Superior temporal gyrus (tissue), 1 donor: ENCODE results near the gene RNF145.
"Not testable (repeated sequence)": the region's sequence is repeated elsewhere in the genome, so short reads cannot be mapped to it uniquely, and the experiment has no call there.

Source experiments
- DNase-seq: peaks from one replicate; pipeline ENCODE4 v3.0.0-alpha.2; 2016; ENCODE audit errors: extremely low spot score

Gene RNF145, protein sequence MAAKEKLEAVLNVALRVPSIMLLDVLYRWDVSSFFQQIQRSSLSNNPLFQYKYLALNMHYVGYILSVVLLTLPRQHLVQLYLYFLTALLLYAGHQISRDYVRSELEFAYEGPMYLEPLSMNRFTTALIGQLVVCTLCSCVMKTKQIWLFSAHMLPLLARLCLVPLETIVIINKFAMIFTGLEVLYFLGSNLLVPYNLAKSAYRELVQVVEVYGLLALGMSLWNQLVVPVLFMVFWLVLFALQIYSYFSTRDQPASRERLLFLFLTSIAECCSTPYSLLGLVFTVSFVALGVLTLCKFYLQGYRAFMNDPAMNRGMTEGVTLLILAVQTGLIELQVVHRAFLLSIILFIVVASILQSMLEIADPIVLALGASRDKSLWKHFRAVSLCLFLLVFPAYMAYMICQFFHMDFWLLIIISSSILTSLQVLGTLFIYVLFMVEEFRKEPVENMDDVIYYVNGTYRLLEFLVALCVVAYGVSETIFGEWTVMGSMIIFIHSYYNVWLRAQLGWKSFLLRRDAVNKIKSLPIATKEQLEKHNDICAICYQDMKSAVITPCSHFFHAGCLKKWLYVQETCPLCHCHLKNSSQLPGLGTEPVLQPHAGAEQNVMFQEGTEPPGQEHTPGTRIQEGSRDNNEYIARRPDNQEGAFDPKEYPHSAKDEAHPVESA

DNA sequence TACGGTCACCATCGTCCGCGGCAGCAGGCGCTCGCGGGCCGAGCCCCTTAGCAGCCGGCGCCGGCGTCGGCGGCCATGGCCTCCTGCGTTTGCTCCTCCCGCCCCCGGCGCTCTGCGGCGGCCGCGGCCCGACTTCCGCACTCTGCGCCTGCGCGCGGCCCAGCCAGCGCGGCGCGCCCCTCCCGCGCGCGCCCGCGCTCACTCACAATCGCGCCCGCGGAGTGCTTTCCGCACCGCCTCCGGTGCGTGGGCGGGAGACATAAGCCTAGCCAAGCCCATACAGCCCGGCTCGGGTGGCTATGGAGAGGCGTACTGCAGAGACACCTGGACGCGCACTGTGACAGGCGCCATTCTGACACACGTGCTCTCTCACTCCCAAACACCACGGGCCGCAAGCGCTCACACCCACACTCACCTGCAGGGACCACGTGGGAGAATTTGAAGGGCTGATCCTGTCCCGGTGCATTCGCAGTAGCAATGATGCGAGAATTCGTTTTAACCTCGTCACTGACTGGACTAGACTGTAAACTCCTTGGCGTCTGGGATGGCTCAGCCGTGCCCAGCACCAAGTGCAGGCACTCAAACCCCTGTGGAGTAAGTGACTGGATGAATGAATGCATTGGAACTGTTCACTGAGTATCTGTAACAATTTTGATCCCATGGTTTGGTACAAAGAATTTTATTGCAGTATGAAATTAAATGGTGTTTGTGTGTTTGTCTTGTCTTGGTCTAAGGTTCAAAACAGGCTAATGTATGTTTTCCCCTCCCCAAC, at the start of gene RNF145:
TSS of gene RNF145 (minus strand) at position 116 of the 772 bp plus-strand sequence. CDS start 5,936 bp downstream, outside the sequence.
- peak; percentile 85 for DNase-seq

DNA sequence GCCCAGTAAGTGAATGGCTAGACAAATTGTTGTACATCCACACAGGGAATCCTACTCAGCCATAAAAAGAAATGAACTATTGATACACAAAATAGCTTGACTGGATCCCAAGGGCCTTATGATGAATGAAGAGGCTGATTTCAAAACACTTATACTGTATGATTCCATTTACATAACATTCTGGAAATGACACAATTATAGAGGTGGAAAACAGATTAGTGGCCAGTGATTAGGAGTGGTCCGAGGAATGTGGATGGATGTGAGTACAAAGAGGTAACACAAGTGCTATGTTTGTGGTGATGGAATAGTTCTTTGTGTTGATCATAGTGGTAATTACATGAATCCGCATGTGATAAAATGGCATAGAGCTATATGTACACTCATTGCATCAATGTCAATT, 49.0 kb upstream of the RNF145 start:
- DNase-seq = no peak

DNA sequence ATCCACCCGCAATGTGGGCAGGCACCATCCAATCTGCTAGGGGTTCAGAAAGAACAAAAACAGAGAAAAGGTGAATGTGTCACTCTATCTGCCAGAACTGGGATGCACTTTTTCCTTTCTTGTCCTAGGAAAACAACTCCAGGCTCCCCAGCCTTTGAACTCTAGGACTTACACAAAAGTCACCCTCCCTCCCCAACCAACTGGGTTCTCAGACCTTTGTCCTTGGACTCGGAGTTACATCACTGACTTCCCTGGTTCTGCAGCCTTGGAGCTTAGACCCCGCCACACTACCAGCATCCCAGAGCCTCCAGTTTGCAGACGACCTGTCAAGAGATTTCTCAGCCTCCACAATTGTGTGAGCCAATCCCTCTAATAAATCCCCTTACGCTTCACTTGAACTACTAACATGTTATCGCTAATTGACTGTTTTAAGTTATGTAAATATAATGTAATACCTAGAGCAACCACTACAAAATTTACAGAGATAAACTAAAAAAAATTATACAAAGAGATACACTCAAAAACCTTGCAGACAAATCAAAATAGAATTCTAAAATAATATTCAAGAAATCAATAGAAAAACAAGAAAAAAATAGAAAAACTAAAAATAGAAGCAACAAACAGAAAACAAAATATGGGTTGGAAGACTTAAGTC, 48.4 kb upstream of the RNF145 start:
- no peak for DNase-seq

DNA sequence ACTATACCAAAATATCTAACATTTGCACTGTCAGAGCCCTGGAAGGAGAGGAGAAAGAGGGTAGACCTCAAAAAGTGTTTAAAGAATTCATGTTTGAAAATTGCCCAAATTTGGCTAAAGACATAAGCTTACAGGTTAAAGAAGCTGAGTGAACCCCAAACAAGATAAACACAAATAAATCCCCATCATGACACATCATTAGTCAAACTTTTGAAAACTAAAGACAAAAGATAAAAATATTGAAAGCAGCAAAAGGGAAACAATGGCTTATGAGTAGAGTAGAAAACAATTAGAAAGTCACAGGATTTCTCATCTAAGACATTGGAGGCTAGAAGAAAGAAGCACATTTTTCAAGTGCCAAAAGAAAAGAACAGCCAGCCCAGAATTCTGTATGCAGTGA, 47.7 kb upstream of the RNF145 start:
- DNase-seq = no peak

DNA sequence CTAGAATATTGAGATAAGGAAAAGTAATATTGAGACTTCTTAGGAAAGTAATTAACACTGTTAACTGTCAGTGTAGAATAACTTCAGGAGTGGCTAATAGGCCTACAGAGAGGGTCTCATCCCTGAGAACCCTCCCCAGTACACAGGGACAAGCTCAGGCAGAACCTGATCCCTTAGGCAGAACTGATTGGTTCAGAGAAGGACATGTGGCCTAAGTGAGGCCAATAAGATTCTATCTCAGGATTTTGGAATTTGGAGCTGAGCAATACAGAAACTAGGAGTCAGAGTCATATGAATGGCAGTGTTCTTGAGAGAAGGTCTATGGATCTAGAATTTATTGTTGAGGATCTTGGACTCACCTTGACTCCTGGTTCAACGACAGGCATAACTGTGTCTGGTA, 42.8 kb upstream of the RNF145 start:
- no peak for DNase-seq

DNA sequence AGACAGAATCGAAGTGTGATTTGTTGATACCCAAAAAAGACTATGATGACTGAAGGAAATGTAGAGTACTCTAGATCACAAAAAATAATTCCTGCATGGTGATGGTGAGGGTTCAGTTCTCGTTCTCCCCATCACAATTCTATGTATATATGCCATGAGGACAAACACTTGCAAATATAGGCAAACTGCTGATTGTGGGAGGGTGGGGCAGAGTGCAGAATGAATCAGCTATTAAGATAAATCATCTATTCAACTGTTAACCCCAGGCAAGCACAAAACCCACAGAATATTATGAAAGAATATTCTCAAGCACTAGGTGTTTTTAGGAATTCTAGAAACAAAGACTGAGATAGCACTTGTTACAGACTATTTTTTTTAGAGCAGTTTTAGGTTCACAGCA, 39.8 kb upstream of the RNF145 start:
- no peak for DNase-seq

DNA sequence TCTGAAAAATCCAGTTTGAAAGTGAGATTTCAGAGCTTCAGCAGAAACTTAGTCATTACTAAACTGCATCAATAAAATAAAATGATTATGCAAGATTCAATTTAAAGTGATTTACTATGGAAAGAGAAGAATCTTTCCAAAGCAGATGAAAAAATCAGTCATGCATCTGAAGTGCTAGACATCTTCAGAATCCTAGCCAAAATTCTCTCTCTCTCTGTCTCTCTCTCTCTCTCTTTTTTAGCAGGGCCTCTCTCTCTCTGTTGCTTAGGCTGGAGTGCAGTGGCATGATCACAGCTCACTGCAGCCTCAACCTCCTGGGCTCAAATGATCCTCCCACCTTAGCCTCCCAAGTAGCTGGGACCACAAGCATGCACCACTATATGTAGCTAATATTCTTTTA, 35.5 kb upstream of the RNF145 start:
- DNase-seq = no peak

DNA sequence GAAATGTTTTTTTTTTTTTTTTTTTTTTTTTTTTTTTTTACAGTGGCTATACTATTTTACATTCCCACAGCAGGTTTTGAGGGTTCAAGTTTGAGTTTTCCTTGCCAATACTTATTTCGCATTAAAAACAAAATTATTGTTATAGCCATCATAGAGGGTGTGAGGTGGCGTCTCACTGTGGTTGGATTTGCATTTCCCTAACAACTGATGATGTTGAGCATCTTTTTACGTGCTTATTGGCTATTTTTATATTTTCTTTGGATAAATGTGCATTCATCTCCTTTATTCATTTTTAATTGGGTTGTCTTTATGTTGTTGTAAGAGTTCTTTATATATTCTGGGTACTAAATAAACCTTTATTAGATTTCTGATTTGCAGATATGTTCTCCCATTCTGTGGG, 34.8 kb upstream of the RNF145 start:
- no peak for DNase-seq

DNA sequence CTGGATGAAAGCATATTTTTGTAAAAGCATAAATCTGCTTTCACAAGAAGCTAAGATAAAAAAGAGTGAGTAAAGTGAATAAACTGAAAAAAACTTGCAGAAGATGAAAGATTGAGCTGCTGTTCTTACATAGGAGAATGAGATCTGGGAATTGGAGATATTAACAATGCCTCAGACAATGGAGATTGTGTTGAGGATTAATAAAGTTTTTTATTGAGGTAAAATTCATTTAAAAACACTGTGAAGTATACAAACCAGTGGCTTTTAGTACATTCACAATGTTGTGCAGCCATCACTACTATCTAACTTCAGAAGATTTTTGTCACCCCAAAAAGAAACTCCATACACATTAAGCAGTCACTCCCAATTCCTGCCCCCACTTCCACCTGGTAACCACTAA, 34.0 kb upstream of the RNF145 start:
- DNase-seq = no peak

DNA sequence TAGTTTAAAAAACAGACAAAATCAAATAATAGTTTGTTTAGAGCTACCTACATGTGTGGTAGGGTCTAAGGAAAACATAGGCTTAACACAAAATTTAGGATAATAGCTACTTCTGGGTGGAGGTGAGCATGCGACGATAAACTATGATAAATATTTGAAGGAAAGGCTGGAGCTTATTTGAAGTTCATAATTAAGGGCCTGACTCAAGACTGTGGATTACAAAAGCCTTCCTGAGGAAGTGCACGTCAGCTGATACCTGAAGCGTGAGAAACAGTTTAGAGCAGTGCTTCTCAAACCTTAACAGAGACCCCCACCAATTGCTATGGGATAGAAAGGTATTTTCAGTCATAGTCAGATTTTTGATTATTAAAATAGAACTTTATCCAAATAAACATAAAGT, 33.3 kb upstream of the RNF145 start:
- no peak for DNase-seq

DNA sequence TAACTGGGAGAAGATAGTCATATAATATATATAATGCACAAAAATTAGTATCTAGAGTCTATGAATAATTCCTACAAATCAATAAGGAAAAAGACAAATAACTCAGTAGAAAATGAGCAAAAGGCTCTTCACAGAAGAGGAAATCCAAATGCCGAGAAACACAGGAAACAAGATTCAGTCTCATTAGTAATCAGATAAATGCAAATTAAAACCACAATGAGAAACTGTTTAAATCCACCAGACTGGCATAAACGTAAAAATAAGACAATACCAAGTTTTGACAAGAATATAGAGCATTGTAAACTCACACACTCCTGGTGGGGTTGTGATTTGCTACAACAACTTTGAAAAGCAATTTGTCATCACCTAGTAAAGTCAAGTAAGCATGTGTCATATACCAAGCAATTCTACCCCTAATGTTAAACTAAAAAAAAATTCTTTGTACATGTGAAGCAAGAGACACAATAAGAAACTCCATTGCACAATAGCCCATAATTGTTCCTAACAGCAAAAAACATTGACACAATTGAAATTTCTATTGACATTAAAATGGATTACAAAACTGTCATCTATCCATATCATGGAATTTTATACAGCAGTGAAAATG, 32.7 kb upstream of the RNF145 start:
- DNase-seq = no peak

DNA sequence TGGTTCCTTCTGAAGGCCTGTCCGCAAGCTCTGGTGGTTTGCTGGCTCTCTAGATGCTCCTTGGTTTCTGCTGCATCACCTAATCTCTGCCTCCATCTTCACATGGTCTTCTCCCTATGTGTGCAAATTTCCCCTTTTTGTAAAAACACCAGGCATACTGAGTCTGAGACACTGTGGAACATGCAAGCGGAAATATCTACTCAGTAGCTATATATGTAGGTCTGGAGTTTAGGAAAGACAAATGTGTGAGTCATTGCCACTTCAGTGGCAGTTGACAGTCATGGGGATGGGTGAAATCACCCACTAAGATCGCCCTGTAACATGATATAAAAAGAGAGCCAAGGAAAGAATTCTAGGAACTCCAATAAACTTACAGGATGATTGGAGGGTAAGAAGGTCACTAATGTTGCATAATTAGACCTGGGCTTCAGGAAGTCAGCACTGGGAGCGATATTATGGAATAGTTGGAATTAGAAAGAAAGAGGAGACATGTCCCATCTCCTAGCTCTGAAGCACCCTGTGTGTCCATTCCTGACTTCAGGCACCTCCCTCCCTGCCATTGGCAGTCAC, 31.0 kb upstream of the RNF145 start:
- no peak for DNase-seq

DNA sequence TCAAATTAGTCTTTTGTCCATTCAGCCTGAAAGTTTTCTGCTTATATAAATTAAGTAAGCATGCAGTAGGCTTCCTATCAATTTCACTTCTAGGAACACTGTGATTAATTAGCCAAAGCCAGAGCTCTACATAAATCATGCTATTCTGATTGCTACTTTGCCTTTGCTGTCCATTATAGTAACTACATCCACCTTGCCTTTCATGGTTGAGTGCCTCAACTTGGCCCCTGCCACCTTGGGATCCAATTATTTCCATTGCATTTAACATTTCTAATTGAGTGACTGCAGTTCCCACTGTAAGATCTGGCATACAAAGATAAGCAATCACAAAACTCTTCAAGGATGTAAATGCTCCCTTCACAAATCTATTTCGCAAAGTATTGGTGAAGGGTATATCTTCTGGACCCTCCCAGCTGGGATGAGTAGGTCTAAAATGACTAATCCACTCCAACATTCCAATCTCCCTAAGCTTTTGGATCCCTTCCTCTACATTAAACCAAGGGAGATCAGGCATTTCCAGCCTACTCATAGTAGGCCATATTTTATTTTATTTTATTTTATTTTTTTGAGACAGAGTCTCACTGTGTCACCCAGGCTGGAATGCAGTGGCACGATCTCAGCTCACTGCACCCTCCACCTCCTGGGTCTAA, 26.6 kb upstream of the RNF145 start:
- not testable (repeated sequence) for DNase-seq

DNA sequence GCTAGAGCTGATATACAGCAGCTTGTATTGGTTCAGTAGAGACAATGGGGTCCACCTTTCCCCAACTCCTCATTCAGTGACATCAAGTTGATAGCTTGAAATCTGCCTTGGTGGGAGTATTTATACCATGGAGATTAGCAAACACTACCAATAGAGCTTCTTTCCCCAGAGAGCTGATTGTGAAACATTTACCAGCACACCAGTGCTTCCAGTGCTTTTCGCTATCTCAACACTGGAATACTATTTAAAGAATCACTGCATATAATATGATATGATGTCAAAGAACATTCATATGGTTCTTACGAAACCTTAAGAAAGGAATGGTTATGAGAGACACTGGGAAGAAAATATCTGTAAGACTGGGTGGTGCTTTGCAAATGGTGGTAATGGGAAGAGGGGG, 21.8 kb upstream of the RNF145 start:
- DNase-seq = no peak

DNA sequence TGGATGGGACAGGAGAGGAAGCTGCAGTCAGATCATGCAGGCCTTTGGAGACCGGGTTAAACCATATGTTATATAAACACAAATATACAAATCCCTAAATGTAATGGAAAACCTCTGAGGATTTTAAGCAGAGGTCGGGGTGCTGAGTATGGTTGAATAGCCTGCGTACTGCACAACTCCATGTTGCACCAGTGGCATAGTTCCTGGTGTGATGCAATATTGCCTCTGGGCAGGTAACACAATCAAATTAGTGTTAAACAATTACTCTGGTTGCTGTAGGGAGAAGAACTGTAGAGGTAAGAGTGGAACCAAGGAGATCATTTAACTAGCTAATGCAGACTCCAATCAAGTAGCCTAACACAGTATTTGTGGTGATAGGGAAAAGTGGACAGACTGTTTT, 21.3 kb upstream of the RNF145 start:
- DNase-seq = no peak

DNA sequence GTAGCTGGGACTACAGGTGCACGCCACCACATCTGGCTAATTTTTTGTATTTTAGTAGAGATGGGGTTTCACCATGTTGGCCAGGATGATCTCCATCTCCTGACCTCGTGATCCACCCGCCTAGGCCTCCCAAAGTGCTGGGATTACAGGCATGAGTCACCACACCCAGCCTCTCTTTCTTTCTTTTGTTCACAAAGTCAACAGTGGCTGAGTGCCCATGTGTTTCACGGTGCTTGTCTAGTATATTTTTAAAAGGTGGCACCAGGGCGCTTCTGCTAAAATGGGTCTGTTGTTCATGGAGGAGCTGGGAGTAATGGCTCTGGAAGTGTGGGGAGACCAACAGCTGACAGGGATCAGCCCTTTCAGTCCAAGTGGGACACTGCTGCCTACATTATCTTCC, 18.7 kb upstream of the RNF145 start:
- not testable (repeated sequence) for DNase-seq

DNA sequence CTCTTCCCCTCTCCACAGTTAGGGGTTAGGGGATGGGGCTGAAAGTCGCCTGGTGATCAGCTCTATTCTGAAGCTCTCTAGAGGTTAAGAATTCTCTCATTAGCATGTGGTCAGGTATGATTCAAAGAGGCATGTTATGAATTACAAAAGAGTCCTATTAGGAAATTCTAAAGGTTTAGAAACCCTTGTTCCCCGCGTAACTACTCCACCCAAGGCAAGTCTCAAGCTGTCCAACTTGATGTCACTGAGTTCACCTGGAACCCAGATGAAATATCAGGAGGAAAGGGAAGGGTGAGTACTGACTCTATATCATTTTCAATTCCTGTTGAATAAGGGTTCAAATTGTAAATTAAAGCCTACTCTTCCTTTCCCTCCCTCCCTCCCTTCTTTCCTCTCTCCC, 18.1 kb upstream of the RNF145 start:
- DNase-seq = no peak

DNA sequence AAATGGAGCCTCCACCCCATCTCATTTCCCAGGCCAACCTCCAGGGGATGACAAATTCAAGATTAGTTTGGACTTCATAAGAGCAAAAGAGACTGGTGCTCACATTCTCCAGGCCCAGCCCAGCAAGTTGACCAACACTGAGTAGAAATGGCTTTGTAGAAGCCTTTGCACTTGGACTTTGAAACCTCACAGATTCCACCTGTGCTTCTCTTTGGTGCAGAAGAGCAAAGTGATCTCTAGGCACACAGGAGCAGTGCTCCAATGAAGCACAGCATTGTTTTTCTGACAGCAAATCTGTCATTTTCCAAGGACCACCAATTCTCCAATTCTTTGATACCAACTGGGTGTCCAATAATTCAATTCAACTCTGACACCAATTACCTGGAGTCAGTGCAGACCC, 17.1 kb upstream of the RNF145 start:
- no peak for DNase-seq

DNA sequence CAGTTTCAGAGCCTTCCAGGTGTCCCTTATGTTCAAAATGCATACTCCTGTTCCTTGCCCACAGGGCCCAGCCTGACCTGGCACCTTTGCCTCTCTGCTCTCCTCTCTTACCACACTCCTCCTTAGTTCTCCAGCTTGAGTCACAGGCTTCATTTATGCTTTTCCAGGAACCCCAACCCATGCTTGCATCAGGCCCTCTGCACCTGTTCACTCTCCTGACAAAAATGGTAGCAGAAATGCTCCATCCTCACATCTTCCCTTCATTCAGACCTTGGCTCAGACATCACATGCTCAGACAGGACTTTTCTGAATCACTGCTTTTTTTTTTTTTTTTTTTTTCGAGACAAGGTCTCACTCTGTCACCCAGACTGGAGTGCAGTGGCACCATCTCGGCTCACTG, 15.1 kb upstream of the RNF145 start:
- no peak for DNase-seq

DNA sequence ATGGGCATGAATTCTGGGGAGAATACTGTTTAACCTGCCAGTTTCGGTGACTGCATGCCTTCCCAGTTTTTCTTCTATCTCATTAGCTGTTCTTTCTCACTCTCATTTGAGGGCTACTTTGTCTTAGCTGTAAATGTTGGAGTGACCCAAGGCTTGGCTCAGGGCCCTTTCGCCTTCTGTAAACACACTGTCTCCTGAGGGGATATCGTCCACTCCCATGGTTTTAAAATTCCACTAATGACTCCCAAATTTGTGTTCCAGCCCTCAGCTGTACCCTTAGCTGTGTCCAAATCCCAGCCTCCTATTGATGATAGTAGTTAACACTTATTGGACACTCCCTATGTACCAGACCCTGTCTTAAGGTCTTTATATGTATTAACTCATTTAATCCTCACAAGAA, 14.1 kb upstream of the RNF145 start:
- DNase-seq = no peak

DNA sequence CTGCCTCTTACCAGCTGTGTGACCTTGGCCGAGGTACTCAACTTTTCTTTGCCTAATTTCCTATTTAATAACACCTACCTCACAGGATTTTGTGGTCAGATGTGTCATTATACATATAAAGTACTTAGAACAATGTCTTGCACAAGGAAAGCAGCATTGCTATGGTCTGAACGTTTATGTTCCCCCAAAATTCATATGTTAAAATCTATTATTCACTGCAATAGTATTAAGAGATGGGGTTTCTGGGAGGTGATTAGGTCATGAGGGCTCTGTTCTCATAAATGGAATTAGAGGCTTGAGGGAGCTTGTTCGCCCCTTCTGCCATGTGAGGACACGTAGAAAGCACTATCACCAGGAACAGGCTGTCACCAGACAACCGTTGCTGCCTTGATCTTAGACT, 10.9 kb upstream of the RNF145 start:
- no peak for DNase-seq
